H1 (cell line): Measurements from ENCODE around the gene LMNA. TPM values are rescaled to one million over a fixed set of nuclear protein-coding genes. Genes with fewer than 3 reads are reported as not detected.

Experiments used
- CTCF ChIA-PET: fragments of 300-600 bp; sonication (Branson Sonifier 250); formaldehyde crosslinking; loops from one replicate; lab custom pipeline; 2021; ENCODE audit not compliant: partially characterized antibody; lab: Charles Lee
- POLR2A ChIA-PET: fragments of 300-600 bp; sonication (Branson Sonifier 250); formaldehyde crosslinking; loops from one replicate; lab custom pipeline; 2021; ENCODE audit warnings: inconsistent platforms; ENCODE audit not compliant: partially characterized antibody; lab: Charles Lee
- DNase-seq, 2 experiments: peaks; one replicate each; pipeline versions ENCODE4 v3.0.0 to v3.0.0-alpha.2; 2010 to 2022; ENCODE audit warnings: low spot score in 2 of 2, low read depth in 1 of 2, mixed read lengths in 1 of 2
- FAIRE-seq: peaks from 2 replicates; lab custom pipeline; 2011; peaks lifted over from hg19 to GRCh38; lab: Jason Lieb, UNC
- H2AFZ ChIP-seq: 2 replicates; pipeline ENCODE4 v1.8.1; 2012; ENCODE audit warnings: low read length, inconsistent platforms
- H2AK5ac ChIP-seq: 2 replicates; pipeline ENCODE4 v1.6.1; 2013; ENCODE audit warnings: low read depth, low read length
- H2BK120ac ChIP-seq: replicated peaks from 2 replicates; pipeline ENCODE3; 2013; ENCODE audit warnings: low read depth, low read length, inconsistent platforms
- H2BK12ac ChIP-seq: 2 replicates; pipeline ENCODE4 v1.6.1; 2013; ENCODE audit warnings: low read depth, low read length
- H2BK15ac ChIP-seq: 2 replicates; pipeline ENCODE4 v1.6.1; 2013; ENCODE audit warnings: low read length
- H2BK20ac ChIP-seq: 2 replicates; pipeline ENCODE4 v1.6.1; 2013; ENCODE audit warnings: low read length
- H2BK5ac ChIP-seq: 2 replicates; pipeline ENCODE4 v1.6.1; 2013; ENCODE audit warnings: low read depth, low read length
- H3K14ac ChIP-seq: 2 replicates; pipeline ENCODE4 v1.6.1; 2013; ENCODE audit warnings: inconsistent platforms; ENCODE audit not compliant: insufficient read length
- H3K18ac ChIP-seq: 2 replicates; pipeline ENCODE4 v1.6.1; 2013; ENCODE audit warnings: low read length; ENCODE audit errors: extremely low read depth
- H3K23ac ChIP-seq: 2 replicates; pipeline ENCODE4 v1.6.1; 2013; ENCODE audit warnings: inconsistent platforms; ENCODE audit not compliant: insufficient read length
- H3K23me2 ChIP-seq: 2 replicates; pipeline ENCODE4 v1.6.1; 2013; ENCODE audit warnings: low read depth, low read length
- H3K27ac ChIP-seq: 2 replicates; pipeline ENCODE4 v1.6.1; 2011; ENCODE audit warnings: low read depth, low read length, inconsistent platforms
- H3K27me3 ChIP-seq, 4 experiments: replicated peaks in 1 of 4; 1 replicate in 1 of 4; 2 replicates in 3 of 4; pipeline versions ENCODE4 v1.6.1 to v1.8.1; 2011 to 2013; ENCODE audit warnings: low read length in 3 of 4, mild to moderate bottlenecking in 3 of 4, inconsistent platforms in 2 of 4, mixed read lengths in 2 of 4, moderate library complexity in 1 of 4; ENCODE audit not compliant: control insufficient read depth in 3 of 4, insufficient read depth in 3 of 4; ENCODE audit errors: extremely low read depth in 1 of 4
- H3K36me3 ChIP-seq, 4 experiments: 2 replicates each; pipeline versions ENCODE4 v1.6.1 to v1.8.1; 2011 to 2013; ENCODE audit warnings: mild to moderate bottlenecking in 4 of 4, low read length in 3 of 4, moderate library complexity in 2 of 4, control low read depth in 1 of 4, inconsistent platforms in 1 of 4; ENCODE audit not compliant: insufficient read depth in 4 of 4, control insufficient read depth in 2 of 4
- H3K4ac ChIP-seq: replicated peaks from 2 replicates; pipeline ENCODE3; 2013; ENCODE audit warnings: low read length, low read depth, mixed read lengths, inconsistent platforms; ENCODE audit not compliant: insufficient read length
- H3K4me1 ChIP-seq, 4 experiments: replicated peaks in 1 of 4; 1 replicate in 1 of 4; 2 replicates in 3 of 4; pipeline versions ENCODE4 v1.6.1 to v1.8.1; 2011 to 2013; ENCODE audit warnings: low read length in 3 of 4, inconsistent platforms in 2 of 4, mixed read lengths in 1 of 4; ENCODE audit not compliant: insufficient read depth in 4 of 4, control insufficient read depth in 3 of 4
- H3K4me2 ChIP-seq, 2 experiments: 2 replicates each; pipeline versions ENCODE4 v1.6.1 to v1.8.1; 2011 to 2013; ENCODE audit warnings: low read depth in 2 of 2, low read length in 2 of 2, control low read depth in 1 of 2, inconsistent platforms in 1 of 2, mild to moderate bottlenecking in 1 of 2; ENCODE audit not compliant: insufficient read depth in 1 of 2
- H3K4me3 ChIP-seq, 4 experiments: fragments of 200-600, 300-600 bp in 1 of 4; sonication (generic), shearing (Covaris generic), sonication (Bioruptor Twin) in 1 of 4; 2 replicates each; pipeline versions ENCODE4 v1.5.1 to v1.8.1; 2011 to 2016; ENCODE audit warnings: low read length in 4 of 4, low read depth in 3 of 4, control low read depth in 2 of 4, inconsistent platforms in 2 of 4, mild to moderate bottlenecking in 2 of 4, mixed read lengths in 1 of 4, moderate library complexity in 1 of 4; ENCODE audit not compliant: insufficient read depth in 2 of 4; ENCODE audit errors: extremely low read depth in 1 of 4
- H3K56ac ChIP-seq: replicated peaks from 2 replicates; pipeline ENCODE3; 2013; ENCODE audit warnings: low read depth, mild to moderate bottlenecking, mixed read lengths, low read length, inconsistent platforms; ENCODE audit not compliant: insufficient read length
- H3K79me1 ChIP-seq: 2 replicates; pipeline ENCODE4 v1.6.1; 2013; ENCODE audit warnings: low read depth, low read length, control low read depth
- H3K79me2 ChIP-seq, 2 experiments: 2 replicates each; pipeline versions ENCODE4 v1.6.1 to v1.8.1; 2012 to 2013; ENCODE audit warnings: low read length in 2 of 2, mild to moderate bottlenecking in 2 of 2, inconsistent platforms in 1 of 2; ENCODE audit not compliant: insufficient read depth in 2 of 2, control insufficient read depth in 1 of 2
- H3K9ac ChIP-seq, 4 experiments: replicated peaks in 1 of 4; 1 replicate in 1 of 4; 2 replicates in 3 of 4; pipeline versions ENCODE4 v1.6.1 to v1.8.1; 2011 to 2013; ENCODE audit warnings: low read depth in 3 of 4, low read length in 3 of 4, control low read depth in 2 of 4, mild to moderate bottlenecking in 2 of 4, moderate library complexity in 2 of 4, inconsistent platforms in 1 of 4; ENCODE audit errors: extremely low read depth in 1 of 4
- H3K9me3 ChIP-seq, 2 experiments: 2 replicates each; pipeline versions ENCODE4 v1.6.1 to v1.8.1; 2012 to 2013; ENCODE audit warnings: mild to moderate bottlenecking in 2 of 2, moderate library complexity in 2 of 2, control low read depth in 1 of 2, inconsistent platforms in 1 of 2, low read depth in 1 of 2, low read length in 1 of 2, mixed read lengths in 1 of 2; ENCODE audit not compliant: insufficient read depth in 2 of 2
- H4K20me1 ChIP-seq, 2 experiments: replicated peaks in 1 of 2; 2 replicates each; pipeline versions ENCODE3 to v1.8.1; 2011 to 2013; ENCODE audit warnings: inconsistent platforms in 2 of 2, low read length in 2 of 2, mild to moderate bottlenecking in 1 of 2; ENCODE audit not compliant: insufficient read depth in 2 of 2, control insufficient read depth in 1 of 2
- H4K5ac ChIP-seq: 2 replicates; pipeline ENCODE4 v1.6.1; 2013; ENCODE audit warnings: low read length, low read depth, mixed read lengths, inconsistent platforms; ENCODE audit not compliant: insufficient read length
- H4K8ac ChIP-seq: 2 replicates; pipeline ENCODE4 v1.8.0; 2013; ENCODE audit warnings: mild to moderate bottlenecking, moderate library complexity, low read length, inconsistent platforms; ENCODE audit not compliant: insufficient read depth; ENCODE audit errors: extremely low read depth
- H4K91ac ChIP-seq: replicated peaks from 2 replicates; pipeline ENCODE3; 2013; ENCODE audit warnings: low read length, mixed read lengths, inconsistent platforms; ENCODE audit not compliant: insufficient read length
- whole genome bisulfite sequencing, 2 experiments: shearing (Covaris generic) in 1 of 2; methylation state at CpG; one replicate each; pipeline versions ENCODE4 v1.1.6 to v1.1.7; 2013 to 2015; ENCODE audit warnings: low lambda C conversion rate in 2 of 2, mixed read lengths in 2 of 2, inconsistent platforms in 1 of 2, low coverage in 1 of 2, missing lambda C conversion rate in 1 of 2; ENCODE audit not compliant: insufficient replicate concordance in 2 of 2, insufficient coverage in 1 of 2, insufficient read length in 1 of 2; ENCODE audit errors: extremely low coverage in 1 of 2, missing lambda C conversion rate in 1 of 2; 5-methylcytosine and 5-hydroxymethylcytosine counted together
- polyA plus RNA-seq, 7 experiments: library from polyadenylated mRNA; depleted of rRNA in 3 of 7; stranded (reverse) in 5 of 7; unstranded in 2 of 7; fragments of >200 nt in 5 of 7; fragments of 200-250 nt in 2 of 7; gene quantifications; 1 replicate in 5 of 7; 2 replicates in 1 of 7; 4 replicates in 1 of 7; pipeline versions ENCODE4 v1.2.1 to v1.2.3, GENCODE V29; 2011 to 2013; ENCODE audit warnings: missing spikeins in 2 of 7, mixed read lengths in 2 of 7
- total RNA-seq: library from RNA; stranded (reverse); fragmentation: NEBNext Ultra II Directional; extraction: Animal tissue kit (Norgen Biotek cat#: 25700); gene quantifications from 2 replicates; pipeline ENCODE4 v1.2.1, GENCODE V29; 2021

LMNA gene
- total and polyA plus RNA-seq, 2 of the 8 experiments (the other 6 are each of a cell fraction or from before 2014, with no cell fraction given) = 25.8 to 46.8 TPM

DNA sequence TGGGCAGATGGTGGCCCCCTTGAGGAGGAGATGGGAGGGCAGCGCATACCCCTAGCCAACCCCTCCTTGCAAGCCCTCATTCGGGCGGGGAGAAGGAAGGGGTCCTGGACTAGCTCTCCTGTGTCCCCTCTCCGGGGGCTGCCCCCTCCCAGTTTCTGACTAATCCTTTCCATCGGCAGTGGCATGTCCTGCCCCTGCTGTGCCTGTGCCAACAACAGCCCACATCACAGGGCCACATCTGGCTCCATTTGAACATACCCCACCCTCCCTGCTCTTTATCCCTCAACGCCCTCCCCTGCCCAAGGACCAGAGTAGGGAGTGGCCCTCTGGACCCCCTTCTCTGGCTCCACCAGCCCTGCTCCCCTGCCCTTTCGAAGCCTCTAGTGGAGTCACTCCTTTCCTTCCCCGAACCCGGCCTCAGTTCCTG lies 11.0 kb upstream of the LMNA start:
- no peak for DNase-seq
- Histone ChIP-seq H3K79me1 (peaks cover 4% of the 10 kb centered on the region; the same call in 1 of the 2 replicates), H4K91ac (peak overlapping the region; percentile 29), H2BK15ac (peak overlapping the region; percentile 88; the same call in 1 of the 2 replicates), H4K5ac (no peak overlapping the region), H2BK12ac (peak overlapping the region; percentile 97), H3K14ac (no peak overlapping the region), H4K20me1 (peaks cover 0 to 5% of the 10 kb centered on the region in 2 experiments), H3K23me2 (peaks cover 7% of the 10 kb centered on the region; the same call in 1 of the 2 replicates), H3K23ac (no peak overlapping the region), H2BK5ac (no peak overlapping the region; the same call in 1 of the 2 replicates), H2AFZ (no peak overlapping the region), H4K8ac (no peak overlapping the region), H3K56ac (no peak overlapping the region), H3K9me3 (no peaks in the 10 kb centered on the region), H3K9ac (no peak overlapping the region; a peak in 2 of 7 replicates), H3K4me2 (no peak overlapping the region), H2BK120ac (no peak overlapping the region), H2AK5ac (peak overlapping the region; percentile 89), H3K4me3 (no peak overlapping the region), H3K4ac (peak overlapping the region; percentile 76), H3K79me2 (no peaks in the 10 kb centered on the region), H3K18ac (peak overlapping the region; percentile 24; the same call in 1 of the 2 replicates), H3K36me3 (no peaks in the 10 kb centered on the region), H2BK20ac (peak overlapping the region; percentile 93; the same call in 1 of the 2 replicates), H3K27me3 (no peaks in the 10 kb centered on the region; a peak in 1 of 7 replicates), H3K27ac (peak overlapping the region; percentile 76; the same call in 1 of the 2 replicates), H3K4me1 (peaks cover 10 to 37% (median 32%) of the 10 kb centered on the region in 4 experiments)
- ChIA-PET CTCF (interaction anchor here (1.6 to 29.5 kb wide), 4 partner anchors 8 to 37 kb away, joined by 3 to 1994 read pairs (median 120); partner anchors contain the start of genes LMNA and MEX3A), POLR2A (interaction anchor here (0.8 to 29.6 kb wide), 5 partner anchors 8 to 51 kb away, joined by 3 to 763 read pairs (median 4); partner anchors contain the start of genes LMNA and MEX3A)
- FAIRE-seq = no peak
- WGBS, 2 experiments = 79% methylated on average over 9 of the region's 9 CpGs; no CpG with 5 or more reads in 1 of the 2 experiments
